NCI-H2029 (cell line): ENCODE results near the gene ZNF587.
"Not testable (repeated sequence)": the region's sequence is repeated elsewhere in the genome, so short reads cannot be mapped to it uniquely, and the experiment has no call there.

Source experiments
- DNase-seq: peaks from one replicate; lab custom pipeline; 2025; lab: John Stamatoyannopoulos, UW

The ZNF587 gene

DNA sequence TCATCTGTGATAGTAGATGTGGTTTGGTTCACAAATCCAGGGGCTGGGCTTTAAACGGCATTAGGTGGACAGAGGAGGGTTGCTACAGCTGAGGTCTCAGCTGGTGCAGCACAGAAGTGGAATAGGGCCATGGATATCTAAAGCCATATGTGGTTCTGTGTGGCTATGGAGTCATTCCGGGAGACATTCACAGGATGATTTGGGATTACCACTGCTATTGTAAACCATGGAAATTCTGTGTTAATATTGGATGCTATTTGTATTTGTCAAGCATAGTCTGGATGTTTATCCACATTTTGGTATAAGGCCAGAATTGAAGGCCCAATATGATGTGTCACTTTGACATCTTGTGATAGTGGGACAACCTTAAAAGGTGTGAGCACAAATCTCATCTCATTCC, 26.5 kb upstream of the ZNF587 start:
- DNase-seq, result not testable (repeated sequence)

DNA sequence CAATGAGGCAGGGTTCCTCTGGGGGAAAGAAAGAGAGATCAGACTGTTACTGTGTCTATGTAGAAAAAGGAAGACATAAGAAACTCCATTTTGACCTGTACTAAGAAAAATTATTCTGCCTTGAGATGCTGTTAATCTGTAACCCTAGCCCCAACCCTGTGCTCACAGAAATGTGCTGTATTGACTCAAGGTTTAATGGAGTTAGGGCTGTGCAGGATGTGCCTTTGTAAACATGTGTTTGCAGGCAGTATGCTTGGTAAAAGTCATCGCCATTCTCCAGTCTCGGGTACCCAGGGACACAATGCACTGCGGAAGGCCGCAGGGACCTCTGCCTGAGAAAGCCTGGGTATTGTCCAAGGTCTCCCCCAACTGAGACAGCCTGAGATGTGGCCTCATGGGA, 26.1 kb upstream of the ZNF587 start:
- not testable (repeated sequence) for DNase-seq

DNA sequence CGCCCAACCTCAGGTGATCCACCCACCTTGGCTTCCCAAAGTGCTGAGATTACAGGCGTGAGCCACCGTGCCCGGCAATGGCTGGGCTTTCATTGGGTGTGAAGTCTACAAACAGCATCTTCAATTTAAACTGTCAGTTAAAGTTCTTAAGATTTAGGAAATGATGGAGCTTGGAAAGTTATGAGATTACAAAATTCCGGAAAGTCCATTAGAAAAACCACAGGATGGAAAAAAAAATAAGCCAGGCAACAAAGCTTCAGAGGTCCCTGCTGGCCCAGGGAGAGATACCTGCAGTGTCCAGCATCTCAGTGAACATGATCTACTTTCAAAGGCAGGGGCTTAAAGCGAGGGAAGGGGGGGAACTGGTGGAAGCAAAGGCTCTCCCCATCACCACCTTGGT, 24.1 kb upstream of the ZNF587 start:
- DNase-seq, result no peak

DNA sequence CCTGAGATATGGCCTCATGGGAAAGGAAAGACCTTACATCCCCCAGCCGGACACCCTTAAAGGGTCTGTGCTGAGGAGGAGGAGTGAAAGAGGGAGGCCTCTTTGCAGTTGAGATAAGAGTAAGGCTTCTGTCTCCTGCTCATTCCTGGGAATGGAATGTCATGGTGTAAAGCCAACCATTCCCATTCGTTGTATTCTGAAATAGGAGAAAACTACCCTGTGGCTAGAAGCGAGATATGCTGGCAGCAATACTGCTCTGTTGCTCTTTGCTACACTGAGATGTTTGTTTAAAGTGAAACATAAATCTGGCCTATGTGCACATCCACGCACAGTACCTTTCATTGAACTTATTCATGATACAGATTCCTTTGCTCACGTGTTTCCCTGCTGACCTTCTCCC, 20.3 kb upstream of the ZNF587 start:
- no peak for DNase-seq

DNA sequence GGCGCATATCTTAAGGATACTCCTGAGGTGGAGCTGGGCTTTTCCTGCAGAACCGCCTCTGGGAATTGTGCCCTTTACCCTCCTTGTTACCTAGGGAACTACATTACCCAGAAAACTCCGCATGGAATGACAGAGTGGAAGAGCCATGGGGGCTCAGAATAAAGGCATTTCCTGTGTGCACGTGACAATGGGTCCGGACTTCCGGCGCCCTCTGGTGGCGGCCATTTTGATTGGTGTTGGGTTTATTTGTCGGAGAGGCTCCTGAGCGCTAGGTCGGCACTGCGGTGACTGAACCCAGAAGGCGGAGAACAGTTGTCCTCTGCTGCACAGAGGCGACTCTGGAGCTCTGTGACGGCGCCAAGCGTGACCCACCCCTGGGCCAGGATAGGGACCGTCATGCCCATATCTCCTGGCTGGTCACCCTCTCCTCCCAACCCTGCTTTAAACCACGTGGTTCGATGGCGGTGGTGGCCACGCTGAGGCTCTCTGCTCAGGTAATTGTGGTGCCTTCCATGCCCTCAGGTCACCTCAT, 19.5 kb upstream of the ZNF587 start, which contains the start of gene ZNF587B:
ZNF587B (plus strand) TSS at position 229 of the 532 bp plus-strand sequence; CDS start at position 459, 230 bp downstream.
- peak; percentile 80 for DNase-seq

DNA sequence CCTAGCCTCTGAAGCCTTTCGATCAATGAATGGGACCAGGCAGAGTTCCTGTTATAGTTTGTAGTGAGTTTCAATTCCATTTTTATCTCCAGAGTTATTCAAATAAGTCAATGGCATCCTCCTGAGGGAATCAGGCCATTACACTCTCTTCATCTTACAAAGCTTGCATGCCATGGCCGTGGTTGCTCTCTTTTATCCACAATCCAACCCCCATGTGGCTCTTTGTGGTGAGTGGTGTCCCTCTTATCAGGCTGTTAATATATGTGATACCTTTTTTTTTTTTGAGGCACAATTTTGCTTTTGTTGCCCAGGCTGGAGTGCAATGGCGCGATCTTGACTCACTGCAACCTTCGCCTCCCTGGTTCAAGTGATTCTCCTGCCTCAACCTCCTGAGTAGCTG, 12.7 kb upstream of the ZNF587 start:
- not testable (repeated sequence) for DNase-seq

DNA sequence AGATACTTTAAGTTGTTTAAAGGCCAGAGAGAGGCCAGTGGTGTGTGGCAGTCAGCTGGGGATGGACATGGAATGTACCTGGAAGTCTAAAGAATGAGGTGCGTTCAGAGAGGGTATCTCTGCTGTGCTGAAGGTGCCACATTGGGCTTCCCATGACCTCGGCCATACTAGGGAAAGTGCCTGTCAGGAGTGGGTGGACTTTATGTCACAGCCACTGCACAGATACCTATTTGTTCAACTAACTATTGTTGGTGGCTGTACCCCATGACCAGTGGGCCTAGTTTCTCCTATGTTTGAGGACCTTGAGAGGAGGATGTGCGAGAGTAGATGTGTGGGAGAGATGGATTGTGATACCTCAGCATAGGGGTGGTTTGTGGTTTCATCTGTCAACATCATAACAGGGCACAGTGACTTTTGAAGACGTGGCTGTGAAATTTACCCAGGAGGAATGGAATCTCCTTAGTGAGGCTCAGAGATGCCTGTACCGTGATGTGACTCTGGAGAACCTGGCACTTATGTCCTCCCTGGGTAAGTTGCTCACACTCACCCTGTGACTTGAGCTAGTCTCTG, 11.0 kb upstream of the ZNF587 start:
- DNase-seq, result not testable (repeated sequence)

DNA sequence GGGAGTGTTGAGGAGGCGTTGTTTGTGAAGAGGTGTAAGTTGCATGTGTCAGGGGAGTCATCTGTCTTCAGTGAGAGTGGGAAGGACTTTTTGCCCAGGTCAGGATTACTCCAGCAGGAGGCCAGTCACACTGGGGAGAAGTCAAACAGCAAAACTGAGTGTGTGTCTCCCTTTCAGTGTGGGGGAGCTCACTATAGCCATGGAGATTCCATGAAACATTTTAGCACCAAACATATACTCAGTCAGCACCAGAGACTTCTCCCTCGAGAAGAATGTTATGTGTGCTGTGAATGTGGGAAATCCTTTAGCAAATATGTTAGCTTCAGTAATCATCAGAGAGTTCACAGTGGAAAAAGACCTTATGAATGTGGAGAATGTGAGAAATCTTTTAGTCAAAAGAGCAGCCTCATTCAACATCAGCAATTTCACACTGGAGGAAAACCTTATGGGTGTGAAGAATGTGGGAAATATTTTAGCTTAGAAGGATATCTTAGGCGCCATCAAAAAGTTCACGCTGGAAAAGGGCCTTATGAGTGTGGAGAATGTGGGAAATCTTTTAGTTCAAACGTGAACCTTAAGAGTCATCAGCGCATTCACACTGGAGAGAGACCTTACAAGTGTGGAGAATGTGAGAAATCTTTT, 8.4 kb upstream of the ZNF587 start:
- DNase-seq, result no peak

DNA sequence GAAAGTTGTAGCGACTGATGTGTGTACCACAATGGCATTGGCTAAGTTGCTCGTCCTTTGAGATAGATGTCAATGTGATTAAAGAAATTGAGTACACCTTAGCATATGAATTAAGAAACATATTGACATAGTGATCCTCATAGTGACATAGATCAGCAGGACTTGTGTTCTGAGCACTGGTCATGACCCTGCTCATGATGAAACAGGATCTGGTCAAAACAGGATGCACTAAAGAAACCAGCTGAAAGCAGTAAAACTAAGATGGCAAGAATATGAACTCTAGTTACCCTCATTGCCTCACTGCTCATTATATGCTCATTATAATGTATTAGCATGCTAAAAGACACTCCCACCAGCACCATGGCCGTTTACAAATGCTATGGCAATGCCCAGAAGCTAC, 2.5 kb upstream of the ZNF587 start:
- not testable (repeated sequence) for DNase-seq

DNA sequence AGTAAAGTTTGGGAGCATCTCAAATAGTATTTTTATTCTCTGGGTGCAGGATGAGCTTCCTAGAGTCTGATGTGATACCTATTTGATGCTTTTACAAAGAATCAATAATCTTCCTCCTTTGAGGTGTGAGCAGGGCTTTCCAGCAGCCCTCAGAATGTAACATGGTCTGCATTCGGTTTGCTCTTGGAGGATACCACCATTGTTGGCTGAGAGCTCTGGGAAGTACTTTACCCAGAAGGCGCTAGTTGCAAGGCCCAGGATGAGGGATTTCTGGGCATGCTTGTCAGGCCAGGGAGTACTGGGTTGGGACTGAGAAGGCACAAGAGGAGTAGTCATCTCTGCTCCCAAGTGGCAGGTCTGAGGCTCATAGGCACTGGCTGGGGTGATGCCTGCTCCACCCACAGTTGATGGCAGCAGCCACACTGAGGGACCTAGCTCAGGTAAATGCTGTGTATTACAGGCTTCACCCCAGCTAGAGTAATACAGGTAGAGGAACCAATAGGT, 445 bp upstream of the ZNF587 start:
- not testable (repeated sequence) for DNase-seq

DNA sequence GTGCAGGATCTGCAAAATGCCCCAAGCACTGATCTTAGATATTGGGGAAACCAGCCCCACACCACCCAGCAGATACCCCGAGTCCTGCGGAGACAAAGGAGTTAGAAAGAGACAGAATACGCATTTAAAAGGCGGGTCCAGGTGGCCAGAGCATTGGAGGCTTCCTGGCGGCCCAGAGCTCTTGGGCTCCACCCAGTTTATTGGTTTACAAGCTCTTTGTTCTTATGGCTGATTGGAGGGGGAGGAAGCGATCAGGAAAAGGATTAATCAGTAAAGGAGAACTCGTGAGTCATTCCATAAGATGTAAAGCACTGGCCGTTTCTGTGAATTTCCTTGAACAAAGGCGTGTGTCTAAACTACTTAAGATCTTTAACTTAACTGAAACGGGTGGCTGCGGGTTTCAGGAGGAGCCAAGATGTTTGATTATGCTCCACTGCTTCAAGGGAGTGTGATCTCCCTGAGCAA, 926 bp downstream of the ZNF587 start:
- DNase-seq, result no peak

DNA sequence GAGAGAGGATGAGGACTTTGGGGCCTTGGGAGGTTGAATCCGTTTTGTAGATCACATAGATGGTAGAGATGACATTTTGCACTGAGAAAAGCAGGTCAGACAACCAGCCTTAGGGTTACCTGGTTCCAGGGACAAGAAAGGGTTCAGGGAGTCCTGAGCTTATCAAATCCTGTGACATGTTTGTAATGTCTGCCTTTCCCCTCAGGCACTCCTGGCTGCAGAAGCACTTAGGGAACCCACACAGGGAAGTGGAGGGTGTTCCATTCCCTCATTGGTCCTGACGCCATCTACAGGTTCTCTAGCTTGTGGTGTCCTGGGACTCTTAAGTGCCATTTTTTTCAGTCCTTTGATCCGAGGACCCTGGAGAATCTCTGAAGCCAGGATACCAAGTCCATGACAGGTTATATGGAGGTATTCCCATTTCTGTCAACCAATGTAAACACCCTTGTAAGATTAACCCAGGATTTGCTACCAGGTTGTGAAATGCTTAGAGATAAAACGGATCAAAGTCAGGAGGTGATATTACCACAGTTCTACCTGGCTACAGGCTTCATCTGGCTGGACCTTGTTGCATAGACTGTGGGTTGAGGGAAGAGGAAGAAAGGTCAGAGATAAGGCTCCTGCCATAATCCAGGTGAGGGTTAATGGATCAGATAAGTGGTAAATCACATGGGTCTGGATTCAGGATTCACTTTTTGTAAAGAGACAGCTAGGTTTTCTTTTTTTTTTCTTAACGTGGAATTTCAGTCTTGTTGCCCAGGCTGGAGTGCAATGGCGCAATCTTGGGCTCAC, 2.3 kb downstream of the ZNF587 start:
- not testable (repeated sequence) for DNase-seq

DNA sequence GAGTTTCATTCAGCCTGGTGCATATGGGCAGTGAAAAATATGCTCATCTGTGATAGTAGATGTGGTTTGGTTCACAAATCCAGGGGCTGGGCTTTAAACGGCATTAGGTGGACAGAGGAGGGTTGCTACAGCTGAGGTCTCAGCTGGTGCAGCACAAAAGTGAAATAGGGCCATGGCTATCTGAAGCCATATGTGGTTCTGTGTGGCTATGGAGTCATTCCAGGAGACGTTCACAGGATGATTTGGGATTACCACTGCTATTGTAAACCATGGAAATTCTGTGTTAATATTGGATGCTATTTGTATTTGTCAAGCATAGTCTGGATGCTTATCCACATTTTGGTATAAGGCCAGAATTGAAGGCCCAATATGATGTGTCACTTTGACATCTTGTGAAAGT, 4.5 kb downstream of the ZNF587 start:
- DNase-seq, result not testable (repeated sequence)

DNA sequence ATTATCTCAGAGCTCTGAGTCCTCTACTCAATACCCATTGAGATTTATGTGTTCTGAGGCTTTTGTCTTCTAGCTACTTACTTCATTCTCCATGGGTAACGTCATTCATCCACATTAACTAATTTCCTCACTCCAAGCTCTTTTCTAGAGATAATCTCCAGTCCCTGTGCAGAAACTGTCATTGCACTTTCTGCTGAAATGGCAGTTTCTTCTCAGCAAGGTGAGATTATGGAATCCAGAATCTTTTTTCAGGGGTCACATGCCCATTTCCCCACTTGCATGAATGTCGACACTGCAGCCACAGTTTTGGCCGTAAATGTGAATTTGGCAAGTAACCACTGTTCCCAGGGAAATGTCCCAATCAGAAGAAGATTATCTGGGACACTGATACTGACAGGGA, 12.7 kb downstream of the ZNF587 start:
- not testable (repeated sequence) for DNase-seq

DNA sequence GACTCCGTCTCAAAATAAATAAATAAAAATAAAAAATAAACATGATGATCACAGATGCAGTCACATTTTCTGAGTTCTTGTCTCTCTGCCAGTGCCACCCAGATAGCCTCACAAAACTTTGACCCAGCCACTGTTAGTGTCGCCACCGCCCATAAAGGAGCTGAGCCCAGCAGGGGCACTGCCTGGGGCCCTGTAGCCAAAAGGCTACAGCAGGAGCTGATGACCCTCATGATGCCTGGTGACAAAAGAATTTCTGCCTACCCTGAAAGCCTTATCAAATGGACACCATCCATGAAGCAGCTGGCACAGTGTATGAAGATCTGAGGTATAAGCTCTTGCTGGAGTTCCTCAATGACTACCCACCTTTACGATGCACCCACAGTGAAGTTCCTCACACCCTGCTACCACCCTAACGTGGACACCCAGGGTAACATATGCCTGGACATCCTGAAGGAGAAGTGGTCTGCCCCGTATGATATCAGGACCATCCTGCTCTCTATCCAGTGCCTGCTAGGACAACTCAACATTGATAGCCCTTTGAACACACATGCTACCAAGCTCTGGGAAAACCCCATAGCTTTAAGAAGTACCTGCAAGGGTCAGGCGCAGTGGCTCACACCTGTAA, 18.3 kb downstream of the ZNF587 start:
- no peak for DNase-seq

DNA sequence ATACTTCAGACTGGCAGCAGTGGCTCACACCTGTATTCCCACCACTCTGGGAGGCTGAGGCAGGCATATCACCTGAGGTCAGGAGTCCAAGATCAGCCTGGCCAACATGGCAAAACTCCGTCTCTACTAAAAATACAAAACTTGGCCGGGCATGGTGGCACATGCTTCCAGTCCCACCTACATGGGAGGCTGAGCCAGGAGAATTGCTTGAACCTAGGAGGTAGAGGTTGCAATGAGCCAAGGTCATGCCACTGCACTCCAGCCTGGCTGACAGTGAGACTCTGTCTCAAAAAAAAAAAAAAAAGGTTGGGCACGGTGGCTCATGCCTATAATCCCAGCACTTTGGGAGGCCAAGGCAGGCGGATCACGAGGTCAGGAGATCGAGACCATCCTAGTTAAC, 20.0 kb downstream of the ZNF587 start:
- DNase-seq, result not testable (repeated sequence)

DNA sequence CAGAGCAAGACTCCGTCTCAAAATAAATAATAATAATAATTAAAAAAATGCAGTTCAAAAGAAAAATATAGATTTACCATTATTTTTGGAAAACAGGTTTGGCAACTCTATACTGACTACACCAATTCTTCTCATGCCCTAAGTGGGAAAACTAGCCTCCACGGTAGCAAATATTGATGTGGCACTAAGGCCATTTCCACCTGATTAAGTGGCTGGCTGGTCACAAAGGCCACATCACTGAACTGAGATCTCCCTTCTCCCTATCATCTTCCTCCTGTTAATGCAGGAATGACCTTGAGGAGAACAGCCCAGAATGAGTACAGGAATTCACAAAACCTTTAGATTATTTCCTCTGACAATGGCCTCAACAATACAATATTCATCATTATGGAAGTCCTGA, 20.6 kb downstream of the ZNF587 start:
- DNase-seq, result no peak

DNA sequence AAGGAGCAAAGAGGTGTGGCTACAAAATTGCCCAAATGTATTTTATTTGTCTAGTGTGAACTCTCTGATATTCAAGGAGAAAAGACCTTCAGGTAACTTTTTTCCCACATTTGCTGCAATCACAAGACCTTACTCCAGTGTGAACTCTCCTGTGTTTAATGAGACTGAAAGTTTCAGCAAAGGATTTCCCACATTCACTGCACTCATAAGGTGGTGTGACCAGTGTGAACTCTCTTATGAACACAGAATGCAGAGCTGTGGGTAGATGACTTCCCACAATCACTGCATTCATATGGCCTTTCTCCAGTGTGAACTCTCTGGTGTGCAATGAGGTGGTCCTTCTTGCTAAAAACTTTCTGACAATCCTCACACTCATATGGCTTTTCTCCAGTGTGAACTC, 22.8 kb downstream of the ZNF587 start:
- DNase-seq, result no peak

DNA sequence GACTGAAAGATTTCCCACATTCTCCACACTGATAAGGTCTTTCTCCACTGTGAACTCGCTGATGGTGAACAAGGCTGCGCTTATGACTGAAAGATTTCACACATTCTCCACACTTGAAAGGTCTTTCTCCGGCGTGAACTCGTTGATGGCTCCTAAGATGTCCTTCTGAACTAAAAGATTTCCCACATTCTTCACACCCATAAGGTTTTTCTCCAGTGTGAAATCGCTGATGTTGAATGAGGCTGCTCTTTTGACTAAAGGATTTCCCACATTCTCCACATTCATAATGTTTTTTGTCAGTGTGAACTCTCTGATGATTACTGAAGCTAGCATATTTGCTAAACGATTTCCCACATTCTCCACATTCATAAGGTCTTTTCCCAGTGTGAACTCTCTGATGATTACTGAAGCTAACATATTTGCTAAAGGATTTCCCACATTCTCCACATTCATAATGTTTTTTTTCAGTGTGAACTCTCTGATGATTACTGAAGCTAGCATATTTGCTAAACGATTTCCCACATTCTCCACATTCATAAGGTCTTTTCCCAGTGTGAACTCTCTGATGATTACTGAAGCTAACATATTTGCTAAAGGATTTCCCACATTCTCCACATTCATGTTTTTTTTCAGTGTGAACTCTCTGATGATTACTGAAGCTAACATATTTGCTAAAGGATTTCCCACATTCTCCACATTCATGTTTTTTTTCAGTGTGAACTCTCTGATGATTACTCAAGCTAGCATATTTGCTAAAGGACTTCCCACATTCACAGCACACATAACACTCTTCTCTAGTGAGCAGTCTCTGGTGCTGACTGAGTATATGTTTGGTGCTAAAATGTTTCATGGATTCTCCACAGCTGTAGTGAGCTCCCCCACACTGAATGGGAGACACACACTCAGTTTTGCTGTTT, 24.5 kb downstream of the ZNF587 start:
- DNase-seq, result not testable (repeated sequence)

DNA sequence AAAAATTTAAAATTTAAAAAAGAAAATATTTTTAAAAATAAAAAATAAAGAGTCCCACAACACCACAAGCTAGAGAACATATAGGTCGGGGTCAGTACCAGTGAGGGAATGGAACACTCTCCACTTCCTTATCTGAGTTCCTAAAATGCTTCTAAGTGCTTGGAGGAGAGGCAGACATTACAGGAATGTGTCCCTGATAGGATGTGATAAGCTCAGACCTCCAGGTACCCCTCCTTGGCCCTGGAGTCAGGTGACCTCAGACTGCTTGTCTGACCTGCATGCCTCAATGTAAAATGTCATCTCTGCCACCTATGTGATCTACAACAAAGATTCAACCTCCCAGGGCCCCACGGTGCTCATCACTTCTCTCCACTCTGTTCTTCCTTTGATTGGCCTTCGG, 36.4 kb downstream of the ZNF587 start:
- DNase-seq, result no peak
